Activated CD8-positive, alpha-beta T cell treated with anti-CD3 and anti-CD28 coated beads for 36 hours (primary cell): ENCODE measurements around the gene GPR108. TPM values are rescaled to one million over a fixed set of nuclear protein-coding genes. Genes with fewer than 3 reads are reported as not detected.
A peak's percentile ranks its signal among the peaks of the same experiment; 100 is the strongest.

ENCODE experiments used
- ATAC-seq: fragments of 200-7000 bp; cut with Tn5 transposase; one replicate; pipeline ENCODE4 v1.10.0; 2021; ENCODE audit warnings: mild to moderate bottlenecking, moderate library complexity
- CTCF ChIA-PET: fragments of 350-600 bp; sonication (Branson Sonifier 250); formaldehyde crosslinking; loops from one replicate; lab custom pipeline; 2021; ENCODE audit warnings: antibody characterized with exemption; lab: Charles Lee
- POLR2A ChIA-PET: fragments of 350-600 bp; sonication (Branson Sonifier 250); formaldehyde crosslinking; loops from one replicate; lab custom pipeline; 2021; ENCODE audit warnings: antibody characterized with exemption; lab: Charles Lee
- DNase-seq: peaks from one replicate; pipeline ENCODE4 v3.0.0-alpha.2; 2020
- H3K27ac Mint-ChIP-seq: one replicate; pipeline ENCODE4 v1.8.0; 2021; ENCODE audit warnings: mild to moderate bottlenecking, mixed read lengths
- H3K27me3 Mint-ChIP-seq: one replicate; pipeline ENCODE4 v1.8.0; 2021; ENCODE audit warnings: mixed read lengths
- H3K36me3 Mint-ChIP-seq: one replicate; pipeline ENCODE4 v1.8.0; 2021; ENCODE audit warnings: low read depth, mixed read lengths
- H3K4me1 Mint-ChIP-seq: one replicate; pipeline ENCODE4 v1.8.0; 2021; ENCODE audit warnings: low read depth, mixed read lengths
- H3K4me3 Mint-ChIP-seq: one replicate; pipeline ENCODE4 v1.8.0; 2021; ENCODE audit warnings: mild to moderate bottlenecking, moderate library complexity, mixed read lengths
- H3K9me3 Mint-ChIP-seq: one replicate; pipeline ENCODE4 v1.8.0; 2021; ENCODE audit warnings: mixed read lengths
- CTCF ChIP-seq: fragments of 200-600 bp; IDR thresholded peaks from one replicate; pipeline ENCODE4 v1.8.0; 2022; ENCODE audit warnings: antibody characterized with exemption, mild to moderate bottlenecking
- intact Hi-C: fragments of 100-400 bp; cut with micrococcal nuclease; formaldehyde crosslinking; loops from one replicate; pipeline ENCODE4 v1.10.0; 2022
- total RNA-seq, 2 experiments: library from RNA; stranded (reverse); gene quantifications; one replicate each; pipeline ENCODE4 v1.2.3, GENCODE V29; 2021

GPR108 gene
- total RNA-seq, 2 experiments from 2014 or later: 58.2 to 64.8 TPM

GRCh38 chr19:6692027-6692426 lies 45.4 kb downstream of the GPR108 start:
- ChIA-PET POLR2A (no interaction called here), CTCF (no interaction called here)
- TF ChIP-seq CTCF: no peak
- H3K9me3 Mint-ChIP-seq: peaks cover 4% of the 10 kb centered on the region
- H3K36me3 Mint-ChIP-seq: no peaks in the 10 kb centered on the region
- DNase-seq: no peak
- H3K4me1 Mint-ChIP-seq: peaks cover 7% of the 10 kb centered on the region
- ATAC-seq: no peak
- H3K27me3 Mint-ChIP-seq: no peaks in the 10 kb centered on the region
- H3K4me3 Mint-ChIP-seq: no peak overlapping the region
- intact Hi-C loops: no loop called here
- no peak overlapping the region for H3K27ac Mint-ChIP-seq

- Mint-ChIP-seq H3K4me1 (peaks cover 7% of the 10 kb centered on the region), H3K27ac (no peak overlapping the region), H3K36me3 (no peaks in the 10 kb centered on the region), H3K27me3 (no peaks in the 10 kb centered on the region), H3K9me3 (peaks cover 4% of the 10 kb centered on the region), H3K4me3 (no peak overlapping the region)
- DNase-seq: no peak
- no peak for TF ChIP-seq CTCF
- intact Hi-C loops: no loop called here
- no peak for ATAC-seq
- CTCF ChIA-PET: no interaction called here
- POLR2A ChIA-PET: interaction anchor here (0.6 kb wide), 1 partner anchor 10 kb away, joined by 3 read pairs; no protein-coding TSS in a partner anchor
These were observed 46.0 kb downstream of the GPR108 start for GRCh38 chr19:6691342-6691741.

- intact Hi-C loops: no loop called here
- CTCF ChIA-PET: interaction anchor here (1.3 kb wide), 1 partner anchor 37 kb away, joined by 3 read pairs; no protein-coding TSS in a partner anchor
- no peaks in the 10 kb centered on the region for H3K27me3 Mint-ChIP-seq
- no peaks in the 10 kb centered on the region for H3K36me3 Mint-ChIP-seq
- no peak for TF ChIP-seq CTCF
- no peak overlapping the region for H3K4me3 Mint-ChIP-seq
- peaks cover 4% of the 10 kb centered on the region for H3K9me3 Mint-ChIP-seq
- peaks cover 7% of the 10 kb centered on the region for H3K4me1 Mint-ChIP-seq
- POLR2A ChIA-PET: interaction anchor here (1.1 kb wide), 1 partner anchor 47 kb away, joined by 3 read pairs; the partner anchor contains the start of gene GPR108
- no peak overlapping the region for H3K27ac Mint-ChIP-seq
- ATAC-seq (no peak), DNase-seq (no peak)
These were observed 47.1 kb downstream of the GPR108 start for GRCh38 chr19:6690160-6690885.

GRCh38 chr19:6687114-6687513 lies 50.3 kb downstream of the GPR108 start:
- ATAC-seq: peak; percentile 56
- Mint-ChIP-seq H3K36me3 (no peaks in the 10 kb centered on the region), H3K9me3 (peaks cover 4% of the 10 kb centered on the region), H3K4me3 (no peak overlapping the region), H3K27me3 (no peaks in the 10 kb centered on the region), H3K27ac (no peak overlapping the region), H3K4me1 (peaks cover 10% of the 10 kb centered on the region)
- CTCF ChIA-PET: no interaction called here
- TF ChIP-seq CTCF: no peak
- intact Hi-C loops: no loop called here
- no peak for DNase-seq
- POLR2A ChIA-PET: interaction anchor here (0.8 kb wide), 1 partner anchor 11 kb away, joined by 3 read pairs; no protein-coding TSS in a partner anchor

GRCh38 chr19:6686628-6686975 lies 50.8 kb downstream of the GPR108 start:
- DNase-seq (no peak), ATAC-seq (no peak)
- Mint-ChIP-seq H3K4me1 (peaks cover 10% of the 10 kb centered on the region), H3K27ac (no peak overlapping the region), H3K36me3 (no peaks in the 10 kb centered on the region), H3K4me3 (no peak overlapping the region), H3K27me3 (no peaks in the 10 kb centered on the region), H3K9me3 (peaks cover 4% of the 10 kb centered on the region)
- POLR2A ChIA-PET: interaction anchor here (0.5 to 1.1 kb wide), 3 partner anchors 12 to 23 kb away, joined by 3 read pairs; partner anchors contain the start of gene TNFSF14
- intact Hi-C loops: no loop called here
- TF ChIP-seq CTCF: no peak
- CTCF ChIA-PET: no interaction called here
